CD4-positive, alpha-beta T cell treated with Interleukin-6 for 4 hours (primary cell): ENCODE data around the gene LRG1.

Experiments used
- DNase-seq: peaks from one replicate; pipeline ENCODE4 v3.0.0-alpha.2; 2020; ENCODE audit warnings: mixed read lengths

Gene LRG1

DNA sequence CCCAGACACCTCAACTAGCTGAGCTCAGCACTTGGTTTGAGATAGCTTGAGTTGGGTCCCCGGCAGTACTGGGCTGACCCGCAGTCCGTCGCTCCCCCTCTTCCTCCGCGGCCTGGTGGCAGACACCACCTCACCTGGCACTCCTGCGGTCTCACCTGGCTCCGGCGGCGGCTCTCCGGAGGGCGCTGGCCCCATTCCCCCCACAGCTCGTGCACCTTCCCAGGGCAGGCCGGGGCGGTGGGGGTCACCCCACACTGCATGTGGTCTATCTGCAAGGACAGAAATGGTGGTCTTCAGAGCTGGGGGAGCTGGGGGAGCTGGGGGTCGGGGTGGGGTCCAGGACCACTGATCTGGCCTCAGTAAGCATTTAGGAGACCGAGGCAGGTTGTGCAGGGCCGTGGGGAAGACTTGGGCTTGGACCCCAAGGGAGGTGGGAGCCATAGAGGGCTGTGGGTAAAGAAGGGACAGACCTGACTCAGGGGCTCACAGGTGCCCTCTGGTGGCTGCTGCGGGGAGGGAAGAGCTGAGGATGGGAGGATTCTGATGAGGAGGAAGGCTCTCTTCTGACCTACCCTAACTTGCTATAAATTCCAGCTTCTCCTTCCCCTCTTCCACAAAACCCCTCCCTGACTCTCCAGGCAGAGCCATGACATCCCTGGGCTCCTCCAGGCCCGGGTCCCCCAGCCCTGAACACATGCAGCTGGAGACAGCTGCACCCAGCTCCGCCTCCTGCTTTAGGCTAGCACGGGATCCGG lies 14.9 kb downstream of the LRG1 start:
- DNase-seq: peak; percentile 72

DNA sequence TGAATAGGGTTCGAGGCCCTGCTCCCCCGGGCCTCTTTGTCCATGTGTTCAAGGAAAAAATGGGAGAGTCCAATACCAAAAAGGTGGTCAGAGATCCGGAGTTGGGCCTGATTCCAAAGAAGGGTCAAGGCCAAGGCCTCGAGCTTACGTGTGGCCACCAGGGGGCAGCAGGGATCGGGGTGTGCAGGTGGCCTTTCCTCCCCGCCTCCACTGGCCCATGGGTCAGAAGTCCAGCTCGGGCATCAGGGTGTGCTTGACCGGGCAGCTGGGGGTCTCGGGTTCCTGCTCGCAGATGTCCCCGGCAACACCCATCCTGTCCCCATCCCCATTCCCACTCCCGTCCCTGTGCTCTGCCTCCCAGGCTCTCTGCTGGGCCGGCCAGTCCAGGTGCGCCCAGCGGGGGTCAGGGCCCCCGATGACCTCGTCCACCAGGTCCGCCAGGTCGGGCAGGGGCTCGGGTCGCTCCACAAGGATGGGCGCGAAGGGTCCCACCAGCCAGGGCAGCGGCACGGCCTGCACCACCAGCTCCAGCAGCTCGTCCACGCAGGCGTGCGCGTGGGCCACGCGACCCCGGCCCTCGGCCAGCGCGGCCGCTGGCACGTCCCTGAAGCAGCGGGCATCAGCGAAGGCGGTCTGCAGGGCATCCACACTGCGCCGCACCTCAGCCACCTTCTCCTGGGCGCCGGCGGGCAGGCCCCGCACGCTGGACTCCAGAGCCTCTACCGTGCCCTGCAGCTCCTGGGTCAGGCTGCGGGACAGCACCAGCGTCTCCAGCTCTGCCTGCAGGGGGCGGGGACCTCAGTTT lies 16.3 kb downstream of the LRG1 start:
- peak; percentile 31 for DNase-seq

DNA sequence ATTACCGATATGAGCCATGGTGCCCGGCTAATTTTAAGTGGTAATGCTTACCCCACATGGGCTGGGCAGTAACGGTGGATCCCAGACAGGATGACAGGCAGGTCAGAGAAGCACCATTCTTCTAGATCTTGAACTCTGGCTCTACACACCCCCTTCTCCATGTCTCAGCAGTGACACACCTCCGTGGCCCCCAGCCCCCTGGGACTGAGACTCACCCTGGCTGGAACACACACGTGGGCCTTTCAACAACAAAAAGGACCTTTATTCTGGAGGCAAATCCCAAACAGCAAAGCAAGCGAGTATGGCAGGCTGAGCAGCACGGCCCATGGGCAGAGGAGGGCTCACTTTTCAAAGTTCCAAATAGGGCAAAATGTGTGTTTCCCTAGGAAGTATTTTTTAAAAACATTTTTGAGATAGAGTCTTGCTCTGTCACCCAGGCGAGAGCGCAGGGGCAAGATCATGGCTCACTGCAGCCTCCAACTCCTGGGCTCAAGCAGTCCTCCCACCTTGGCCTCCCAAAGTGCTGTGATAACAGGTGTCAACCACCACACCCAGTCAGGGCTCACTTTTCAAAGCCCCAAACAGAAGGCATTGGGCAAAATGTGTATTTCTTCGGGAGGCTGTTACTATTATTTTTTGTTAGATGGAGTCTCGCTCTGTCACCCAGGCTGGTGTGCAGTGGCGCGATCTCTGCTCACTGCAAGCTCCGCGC lies 17.4 kb downstream of the LRG1 start:
- no peak for DNase-seq

DNA sequence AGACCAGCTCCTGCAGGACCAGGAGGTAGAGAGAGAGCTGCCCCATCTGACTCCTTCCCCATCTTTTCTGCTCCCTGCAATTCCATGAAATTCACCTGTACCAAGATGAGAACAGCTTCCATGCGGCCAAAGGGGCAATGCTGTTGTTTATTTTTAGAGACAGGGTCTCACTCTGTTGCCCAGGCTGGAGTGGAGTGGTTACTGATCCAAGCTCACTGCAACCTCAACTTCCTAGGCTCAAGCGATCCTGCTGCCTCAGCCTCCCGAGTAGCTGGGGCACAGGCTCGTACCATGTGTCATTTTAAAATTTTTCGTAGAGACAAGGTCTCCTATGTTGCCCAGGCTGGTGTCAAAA lies 18.0 kb downstream of the LRG1 start:
- DNase-seq: no peak

DNA sequence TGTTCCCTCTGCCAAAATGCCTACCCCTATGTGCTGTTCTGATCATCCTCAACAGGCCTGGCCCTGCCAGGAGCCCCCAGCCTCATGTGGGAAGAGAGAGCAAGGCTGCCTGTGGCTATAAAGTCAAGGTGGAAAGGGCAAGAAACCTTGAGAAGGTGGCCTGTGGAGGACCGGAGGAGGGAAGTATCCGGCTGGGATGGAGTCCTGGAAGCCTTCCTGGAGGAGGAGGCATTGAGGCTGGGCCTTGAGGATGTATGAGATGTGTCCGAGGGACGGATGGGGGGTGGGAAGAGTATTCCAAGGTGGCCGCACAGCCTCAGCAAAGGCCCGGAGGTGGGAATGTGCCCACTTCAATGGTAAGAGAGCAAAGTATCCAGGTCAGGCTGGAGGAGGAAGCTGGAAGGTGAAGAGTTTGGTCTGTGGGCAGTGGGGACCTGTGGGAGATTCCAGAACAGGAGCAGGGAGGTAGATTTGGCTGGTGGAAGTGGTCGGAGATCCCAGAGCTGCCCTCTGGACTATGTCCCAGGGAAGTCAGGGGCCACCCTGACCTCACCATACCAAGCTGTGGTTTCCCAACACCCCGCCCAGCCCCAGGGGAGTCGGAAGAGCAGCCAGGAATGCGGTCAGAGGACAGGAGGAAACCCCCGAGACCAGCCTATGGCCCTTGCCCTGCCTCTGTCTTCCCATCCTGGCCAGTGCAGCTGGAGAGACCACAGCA lies 18.5 kb downstream of the LRG1 start:
- no peak for DNase-seq

DNA sequence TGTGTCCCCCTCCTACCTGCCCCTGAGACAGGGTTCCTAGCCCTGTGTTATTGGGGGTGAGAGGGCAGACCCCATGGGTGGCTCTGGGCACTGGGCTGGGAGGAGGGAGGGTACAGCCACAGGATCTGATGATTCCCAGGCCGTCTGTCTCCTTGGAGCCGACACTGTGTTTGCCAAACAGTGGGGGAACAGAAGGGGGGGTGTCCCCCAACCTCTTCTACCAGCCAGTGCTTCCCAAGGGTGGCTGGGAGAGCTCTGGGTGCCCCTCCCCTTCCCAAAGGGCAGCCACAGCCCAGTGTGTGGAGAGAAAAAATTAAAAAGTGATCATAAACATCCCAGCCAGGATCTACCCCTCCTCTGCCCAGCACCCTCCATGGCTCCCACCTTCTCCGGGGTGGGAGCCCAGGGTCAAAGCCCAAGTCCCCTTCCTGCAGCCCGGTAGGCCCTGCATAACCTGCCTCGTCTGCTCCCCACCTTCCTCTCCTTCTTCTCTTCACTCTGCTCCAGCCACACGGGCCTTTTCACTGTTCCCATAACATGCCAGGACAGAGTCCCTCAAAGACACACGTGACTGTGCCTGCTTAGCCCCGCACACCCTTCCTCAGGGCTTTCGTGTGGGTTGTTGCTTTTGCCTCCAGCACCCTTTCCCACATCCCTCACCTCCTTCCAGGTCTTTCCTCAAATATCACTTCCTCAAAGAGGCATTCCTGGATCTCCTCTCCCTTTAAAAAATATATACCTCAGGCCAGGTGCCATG lies 20.1 kb downstream of the LRG1 start:
- DNase-seq: no peak

DNA sequence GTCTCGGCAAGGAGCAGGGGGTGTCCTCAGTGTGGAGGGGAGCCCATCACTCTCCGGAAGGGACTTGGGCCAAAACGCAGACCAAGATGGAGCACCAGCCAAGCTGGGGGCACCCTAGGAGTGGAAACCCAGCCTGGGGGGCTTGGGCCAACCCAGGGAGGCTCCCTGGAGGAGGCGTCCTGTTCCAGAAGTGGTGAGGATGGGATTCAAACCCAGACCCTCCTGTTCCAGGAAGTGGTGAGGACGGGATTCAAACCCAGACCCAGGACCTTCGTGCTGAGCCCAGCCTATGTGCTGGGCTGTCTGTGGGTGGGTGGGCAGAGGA lies 20.7 kb downstream of the LRG1 start:
- DNase-seq: no peak

DNA sequence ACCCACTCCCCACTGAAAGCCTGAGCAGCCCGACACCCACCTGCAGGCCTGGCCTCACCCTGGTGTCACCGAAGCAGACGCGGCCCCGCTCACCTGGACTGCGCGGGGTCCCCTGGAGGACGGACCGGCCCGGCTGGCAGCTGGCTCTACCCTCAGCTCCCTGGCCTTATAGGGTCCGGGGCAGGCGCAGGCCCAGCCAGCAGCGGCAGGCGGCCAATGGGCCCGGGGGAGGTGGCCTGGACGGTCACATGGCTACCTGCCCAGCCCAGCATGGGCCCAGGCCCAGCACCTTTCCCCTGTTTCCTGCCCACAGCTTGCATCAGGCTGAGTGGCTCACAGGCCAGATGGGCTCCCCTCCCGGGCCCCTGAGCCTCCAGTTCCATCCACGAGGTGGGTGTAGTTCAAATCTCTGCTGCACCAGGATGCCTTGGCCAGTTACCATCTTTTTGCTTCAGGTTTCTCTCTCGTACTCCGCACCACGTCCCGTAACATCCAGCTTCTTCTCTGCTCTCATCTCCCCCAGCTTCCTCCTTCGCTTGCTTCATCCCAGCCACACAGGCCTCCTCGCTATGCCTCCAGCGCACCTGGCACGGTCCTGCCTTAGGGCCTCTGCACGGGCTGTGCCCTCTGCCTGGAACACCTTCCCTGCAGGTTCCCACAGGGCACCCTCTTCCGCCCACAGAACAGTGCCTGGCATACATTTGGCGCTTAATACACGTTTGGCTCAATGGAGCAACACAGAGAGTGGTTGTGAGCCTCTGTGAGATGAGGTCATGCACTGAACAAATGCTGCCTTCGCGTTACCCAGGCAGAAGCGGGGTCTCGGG lies 21.3 kb downstream of the LRG1 start, which contains the start of gene PLIN4:
PLIN4 (minus strand) TSS at position 142 of the 827 bp plus-strand sequence. CDS start 214 bp downstream, outside the sequence.
- no peak for DNase-seq

DNA sequence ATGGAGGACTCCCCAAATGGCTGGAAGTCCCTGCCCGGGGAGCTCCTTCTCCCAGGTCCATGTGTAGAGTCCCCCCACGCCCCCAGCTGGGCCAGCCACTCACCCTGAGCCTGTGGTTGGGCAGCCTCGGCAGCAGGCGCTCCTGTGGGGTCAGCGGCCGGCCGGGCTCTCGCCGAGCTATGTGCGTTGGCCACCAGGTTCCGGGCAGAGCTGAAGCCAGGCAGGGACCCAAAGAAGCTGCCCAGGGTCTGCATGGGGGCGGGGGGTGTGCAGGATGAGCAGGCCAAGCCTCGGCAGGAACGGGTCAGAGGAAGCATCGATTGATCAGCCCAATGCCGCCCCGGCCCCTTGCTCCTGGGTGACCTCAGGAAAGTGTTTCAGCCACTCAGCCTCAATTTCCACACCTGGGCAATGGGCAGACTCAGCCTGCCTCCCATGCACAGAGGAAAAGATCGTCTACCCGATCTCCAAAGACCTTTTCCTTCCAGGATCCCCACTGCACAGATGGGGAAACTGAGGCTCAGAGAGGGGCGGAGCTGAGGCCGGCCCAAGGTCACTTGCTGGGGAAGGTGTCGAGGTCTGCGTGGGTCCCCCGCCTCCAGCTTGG lies 22.3 kb downstream of the LRG1 start:
- no peak for DNase-seq

DNA sequence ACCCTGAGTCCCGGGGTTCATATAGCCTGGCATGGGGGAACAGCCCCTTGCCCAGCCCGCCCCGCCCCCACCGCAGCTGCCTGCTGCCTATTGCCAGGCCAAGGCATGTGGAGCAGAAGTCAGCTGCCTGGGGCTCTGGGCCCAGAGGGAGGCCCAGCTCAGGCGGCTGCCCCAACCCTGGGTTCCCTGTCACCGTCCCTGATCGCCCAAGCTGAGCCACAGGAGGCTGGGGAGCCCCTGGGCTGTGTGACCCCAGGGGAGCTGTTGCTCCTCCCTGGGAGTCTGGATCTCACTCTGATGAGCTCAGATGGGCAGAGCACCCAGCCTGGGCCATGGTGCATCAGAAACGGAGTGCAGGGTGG lies 22.9 kb downstream of the LRG1 start:
- no peak for DNase-seq

DNA sequence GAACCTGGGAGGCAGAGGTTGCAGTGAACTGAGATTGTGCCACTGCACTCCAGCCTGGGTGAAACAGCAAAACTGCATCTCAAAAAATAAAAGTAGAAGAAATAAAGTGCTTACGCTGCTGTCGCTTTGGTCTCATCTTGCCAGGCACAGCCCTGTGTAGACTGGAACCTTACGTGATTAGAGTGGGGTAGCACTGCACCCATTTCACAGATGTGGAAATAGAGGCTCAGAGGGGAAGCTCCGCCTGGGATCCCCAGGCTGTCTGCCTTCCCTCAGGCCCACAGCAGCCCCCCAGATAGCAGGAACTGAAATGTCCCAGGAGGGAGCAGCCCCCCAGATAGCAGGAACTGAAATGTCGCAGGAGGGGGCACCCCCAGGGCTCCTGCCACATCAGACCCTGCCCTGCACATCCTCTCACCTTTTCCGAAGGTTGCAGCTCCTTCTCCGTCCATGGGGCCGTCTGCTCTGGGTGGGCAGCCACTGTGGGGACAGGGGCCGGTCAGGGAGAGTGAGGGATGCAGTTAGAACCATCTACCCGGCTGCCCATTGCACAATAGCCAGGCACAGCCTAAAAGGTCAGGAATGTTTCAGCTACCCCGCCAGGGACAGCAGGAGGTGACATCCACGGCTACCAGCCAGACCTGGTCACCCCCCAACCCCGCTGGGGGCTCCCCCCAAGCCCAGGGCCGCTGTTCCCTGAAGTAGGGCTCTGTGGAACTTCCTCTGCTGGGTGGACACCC lies 23.5 kb downstream of the LRG1 start:
- DNase-seq: no peak

DNA sequence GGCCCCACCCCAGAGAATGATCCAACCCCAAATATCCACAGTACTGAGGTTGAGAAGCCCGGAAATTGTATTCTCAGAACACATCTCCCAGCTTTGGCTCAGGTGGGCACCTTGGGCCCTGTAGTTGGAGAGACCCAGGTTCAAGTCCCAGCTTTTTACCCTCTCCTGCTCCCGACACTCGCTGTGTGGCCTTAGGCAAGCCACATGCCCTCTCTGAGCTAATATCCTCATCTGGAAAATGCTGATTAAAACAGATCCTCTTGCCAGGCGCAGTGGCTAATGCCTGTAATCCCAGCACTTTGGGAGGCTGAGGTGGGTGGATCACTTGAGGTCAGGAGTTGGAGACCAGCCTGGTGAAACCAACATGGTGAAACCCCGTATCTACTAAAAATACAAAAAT lies 24.1 kb downstream of the LRG1 start:
- no peak for DNase-seq

DNA sequence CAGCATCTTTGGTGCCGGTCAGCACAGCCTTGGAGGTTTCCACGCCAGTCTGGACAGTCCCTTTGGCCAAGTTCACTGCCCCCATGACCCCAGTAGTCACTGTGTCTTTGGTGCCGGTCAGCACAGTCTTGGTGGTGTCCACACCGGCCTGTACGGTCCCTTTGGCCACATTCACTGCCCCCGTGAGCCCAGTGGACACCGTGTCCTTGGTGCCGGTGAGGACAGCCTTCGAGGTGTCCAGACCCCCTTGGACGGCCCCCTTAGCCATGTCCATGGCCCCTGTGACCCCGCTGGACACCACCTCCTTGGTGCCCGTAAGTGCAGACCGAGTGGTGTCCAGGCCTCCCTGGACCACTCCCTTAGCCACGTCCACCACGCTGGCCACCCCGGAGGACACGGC lies 26.6 kb downstream of the LRG1 start:
- DNase-seq: no peak

DNA sequence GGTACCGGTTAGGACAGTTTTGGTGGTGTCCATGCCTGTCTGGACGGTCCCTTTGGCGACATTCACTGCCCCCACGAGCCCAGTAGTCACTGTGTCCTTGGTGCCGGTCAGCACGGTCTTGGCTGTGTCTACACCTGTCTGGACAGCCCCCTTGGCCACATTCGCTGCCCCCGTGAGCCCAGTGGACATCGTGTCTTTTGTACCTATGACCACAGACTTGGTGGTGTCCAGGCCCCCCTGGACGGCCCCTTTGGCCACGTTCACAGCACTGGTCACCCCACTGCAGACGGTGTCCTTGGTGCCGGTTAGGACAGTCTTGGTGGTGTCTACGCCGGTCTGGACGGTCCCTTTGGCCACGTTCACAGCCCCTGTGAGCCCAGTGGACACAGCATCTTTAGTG lies 27.8 kb downstream of the LRG1 start:
- no peak for DNase-seq

DNA sequence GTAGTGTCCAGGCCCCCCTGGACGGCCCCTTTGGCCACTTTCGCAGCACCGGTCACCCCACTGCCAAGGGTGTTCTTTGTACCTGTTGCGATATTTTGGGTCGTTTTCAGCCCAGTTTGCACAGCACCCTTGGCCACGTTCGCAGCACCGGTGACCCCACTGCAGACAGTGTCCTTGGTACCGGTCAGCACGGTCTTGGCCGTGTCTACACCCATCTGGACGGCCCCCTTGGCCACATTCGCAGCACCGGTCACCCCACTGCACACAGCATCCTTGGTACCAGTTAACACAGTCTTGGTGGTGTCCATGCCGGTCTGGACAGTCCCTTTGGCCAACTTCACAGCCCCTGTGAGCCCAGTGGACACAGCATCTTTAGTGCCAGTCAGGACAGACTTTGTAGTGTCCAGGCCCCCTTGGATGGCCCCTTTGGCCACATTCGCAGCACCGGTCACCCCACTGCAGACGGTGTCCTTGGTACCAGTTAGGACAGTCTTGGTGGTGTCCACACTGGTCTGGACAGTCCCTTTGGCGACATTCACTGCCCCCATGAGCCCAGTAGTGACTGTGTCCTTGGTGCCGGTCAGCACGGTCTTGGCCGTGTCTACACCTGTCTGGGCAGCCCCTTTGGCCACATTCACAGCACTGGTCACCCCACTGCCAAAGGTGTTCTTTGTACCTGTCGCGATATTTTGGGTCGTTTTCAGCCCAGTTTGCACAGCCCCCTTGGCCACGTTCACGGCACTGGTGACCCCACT lies 28.4 kb downstream of the LRG1 start:
- DNase-seq: no peak

DNA sequence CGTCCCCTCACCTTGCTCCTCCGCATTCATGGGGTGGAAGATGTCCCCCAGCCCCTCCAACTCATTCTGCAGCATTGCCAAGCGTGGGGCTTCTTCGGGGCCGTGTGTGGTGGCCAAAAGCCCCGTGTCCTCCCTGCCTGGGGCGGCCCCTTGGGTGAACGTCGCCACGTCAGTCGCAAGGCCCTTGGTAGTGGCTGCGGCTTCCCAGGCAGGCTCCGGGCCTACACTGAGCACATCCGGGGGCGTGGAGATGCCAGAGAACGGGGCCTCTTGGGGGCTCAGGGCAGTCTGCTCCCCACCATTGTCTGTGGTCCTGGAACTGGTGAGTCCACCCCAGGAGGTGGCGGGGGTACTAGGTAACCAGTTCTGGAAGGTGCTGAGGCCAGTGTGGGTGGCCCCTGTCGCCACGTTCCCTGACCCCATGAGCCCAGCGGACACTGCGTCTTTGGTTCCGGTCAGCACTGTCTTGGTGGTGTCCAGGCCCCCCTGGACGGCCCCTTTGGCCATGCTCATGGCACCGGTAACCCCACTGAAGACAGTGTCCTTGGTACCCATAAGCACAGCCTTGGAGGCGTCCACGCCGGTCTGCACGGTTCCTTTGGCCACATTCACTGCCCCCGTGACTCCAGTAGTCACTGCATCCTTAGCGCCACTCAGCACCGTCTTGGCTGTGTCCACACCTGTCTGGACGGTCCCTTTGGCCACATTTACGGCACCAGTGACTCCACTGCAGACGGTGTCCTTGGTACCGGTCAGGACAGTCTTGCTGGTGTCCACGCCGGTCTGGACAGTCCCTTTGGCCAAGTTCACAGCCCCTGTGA lies 29.2 kb downstream of the LRG1 start:
- DNase-seq: no peak

DNA sequence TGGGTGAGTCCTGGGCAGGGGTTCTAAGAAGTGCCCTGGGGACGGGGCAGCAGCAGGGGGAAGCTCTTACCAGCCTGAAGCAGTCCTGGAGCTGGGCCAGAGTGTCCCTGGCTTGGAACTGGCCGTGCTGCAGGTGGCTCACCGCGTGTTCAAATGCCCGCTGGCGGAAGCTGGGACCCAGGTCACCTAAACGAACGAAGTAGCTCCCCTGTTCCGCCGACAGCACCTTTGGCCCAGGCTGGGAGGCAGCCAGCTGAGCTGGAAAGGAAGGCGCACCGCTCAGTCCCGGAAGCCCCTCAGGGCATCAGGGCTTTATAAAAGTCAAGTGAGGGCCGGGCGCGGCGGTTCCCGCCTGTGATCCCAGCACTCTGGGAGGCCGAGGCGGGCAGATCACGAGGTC lies 31.1 kb downstream of the LRG1 start:
- DNase-seq: no peak

DNA sequence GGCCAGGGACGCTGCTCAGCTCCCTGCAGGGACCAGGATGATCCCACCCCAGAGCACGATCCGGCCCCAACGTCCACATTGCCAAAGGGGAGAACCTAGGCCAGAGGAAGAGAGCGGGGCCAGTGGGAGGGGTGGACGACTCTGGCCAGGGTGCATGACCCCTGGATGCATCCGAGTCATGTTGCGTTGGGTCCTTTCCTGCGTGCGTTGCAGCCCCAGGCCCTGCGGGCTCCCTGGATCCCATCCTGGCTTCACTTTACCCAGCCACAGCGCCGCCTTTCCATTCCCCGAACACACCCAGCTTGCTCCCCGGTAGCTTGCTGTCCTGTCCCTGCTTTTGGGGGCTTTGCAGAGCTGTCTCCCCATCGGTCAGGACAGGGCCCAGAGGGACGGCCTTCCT lies 32.0 kb downstream of the LRG1 start:
- no peak for DNase-seq

DNA sequence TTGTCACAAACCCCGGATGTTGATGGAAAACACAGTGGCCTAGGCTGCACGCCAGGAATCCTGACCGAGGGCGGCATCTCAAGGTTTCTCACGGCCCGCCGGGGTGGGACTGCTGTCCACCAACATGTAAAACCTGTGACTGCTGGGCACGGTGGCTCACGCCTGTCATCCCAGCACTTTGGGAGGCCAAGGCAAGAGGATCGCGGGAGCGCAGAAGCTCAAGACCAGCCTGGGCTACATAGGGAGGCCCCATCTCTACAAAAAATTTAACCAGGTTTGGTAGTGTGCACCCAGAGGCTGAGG lies 32.7 kb downstream of the LRG1 start:
- no peak for DNase-seq
